Measurements from ENCODE around the gene EFNA3. TPM values are rescaled to one million over a fixed set of nuclear protein-coding genes. Genes with fewer than 3 reads are reported as not detected.

Gene EFNA3
- total RNA-seq, 3 donors from 2014 or later = 0.84 to 2.0 (median 1.1) TPM

- no peaks in the 10 kb centered on the region for H3K36me3 Mint-ChIP-seq (ENCODE audit: insufficient read depth)
- no peaks in the 10 kb centered on the region for H3K4me1 Mint-ChIP-seq (ENCODE audit: low read depth)
- ATAC-seq (no peak), DNase-seq (no peak)
- peaks cover 7% of the 10 kb centered on the region for H3K27me3 Mint-ChIP-seq (ENCODE audit: low read depth)
- H3K4me3 Mint-ChIP-seq = no peak overlapping the region
- no peaks in the 10 kb centered on the region for H3K9me3 Mint-ChIP-seq
Observed at GRCh38 chr1:155121249-155121648, 42.6 kb downstream of the EFNA3 start.

- Mint-ChIP-seq H3K27me3 (ENCODE audit: low read depth) (peaks cover 11% of the 10 kb centered on the region), H3K4me3 (no peak overlapping the region), H3K9me3 (no peaks in the 10 kb centered on the region), H3K36me3 (ENCODE audit: insufficient read depth) (no peaks in the 10 kb centered on the region), H3K4me1 (ENCODE audit: low read depth) (peaks cover 7% of the 10 kb centered on the region)
- no peak for ATAC-seq
- DNase-seq = no peak
Observed at GRCh38 chr1:155122308-155122707, 43.7 kb downstream of the EFNA3 start.

GRCh38 chr1:155123801-155124200 is 45.2 kb downstream of the EFNA3 start:
- Mint-ChIP-seq H3K9me3 (no peaks in the 10 kb centered on the region), H3K4me3 (no peak overlapping the region), H3K36me3 (ENCODE audit: insufficient read depth) (no peaks in the 10 kb centered on the region), H3K27me3 (ENCODE audit: low read depth) (peaks cover 16% of the 10 kb centered on the region), H3K4me1 (ENCODE audit: low read depth) (peaks cover 18% of the 10 kb centered on the region)
- no peak for DNase-seq
- ATAC-seq = no peak

- H3K4me1 Mint-ChIP-seq (ENCODE audit: low read depth) = peaks cover 28% of the 10 kb centered on the region
- H3K27me3 Mint-ChIP-seq (ENCODE audit: low read depth) = peaks cover 17% of the 10 kb centered on the region
- DNase-seq = no peak
- no peak overlapping the region for H3K4me3 Mint-ChIP-seq
- H3K36me3 Mint-ChIP-seq (ENCODE audit: insufficient read depth) = no peaks in the 10 kb centered on the region
- H3K9me3 Mint-ChIP-seq = no peaks in the 10 kb centered on the region
- ATAC-seq = no peak
Observed at GRCh38 chr1:155124503-155125463, 46.1 kb downstream of the EFNA3 start.

- no peaks in the 10 kb centered on the region for H3K36me3 Mint-ChIP-seq (ENCODE audit: insufficient read depth)
- DNase-seq = no peak
- H3K4me1 Mint-ChIP-seq (ENCODE audit: low read depth) = peaks cover 33% of the 10 kb centered on the region
- no peak for ATAC-seq
- no peak overlapping the region for H3K4me3 Mint-ChIP-seq
- H3K27me3 Mint-ChIP-seq (ENCODE audit: low read depth) = peaks cover 17% of the 10 kb centered on the region
- H3K9me3 Mint-ChIP-seq = no peaks in the 10 kb centered on the region
Observed at GRCh38 chr1:155125511-155125945, 46.9 kb downstream of the EFNA3 start.

GRCh38 chr1:155125946-155126555 is 47.4 kb downstream of the EFNA3 start:
- ATAC-seq = no peak

GRCh38 chr1:155126556-155127104 is 48.0 kb downstream of the EFNA3 start:
- DNase-seq (no peak), ATAC-seq (peak; percentile 74)
- Mint-ChIP-seq H3K27me3 (ENCODE audit: low read depth) (peaks cover 15% of the 10 kb centered on the region), H3K4me1 (ENCODE audit: low read depth) (peaks cover 37% of the 10 kb centered on the region), H3K9me3 (no peaks in the 10 kb centered on the region), H3K4me3 (peak overlapping the region; percentile 81), H3K36me3 (ENCODE audit: insufficient read depth) (no peaks in the 10 kb centered on the region)

More at GRCh38 chr1:155125946-155126555, 47.4 kb downstream of the EFNA3 start:
- Mint-ChIP-seq H3K9me3 (no peaks in the 10 kb centered on the region), H3K4me3 (no peak overlapping the region), H3K27me3 (ENCODE audit: low read depth) (peaks cover 17% of the 10 kb centered on the region), H3K4me1 (ENCODE audit: low read depth) (peaks cover 37% of the 10 kb centered on the region), H3K36me3 (ENCODE audit: insufficient read depth) (no peaks in the 10 kb centered on the region)
- DNase-seq = no peak

- peaks cover 37% of the 10 kb centered on the region for H3K4me1 Mint-ChIP-seq (ENCODE audit: low read depth)
- no peaks in the 10 kb centered on the region for H3K36me3 Mint-ChIP-seq (ENCODE audit: insufficient read depth)
- peak; percentile 71 to 75 for ATAC-seq
- peaks cover 15% of the 10 kb centered on the region for H3K27me3 Mint-ChIP-seq (ENCODE audit: low read depth)
- peak; percentile 32 for DNase-seq
- no peaks in the 10 kb centered on the region for H3K9me3 Mint-ChIP-seq
- peak within 1 kb of the TSS; percentile 81 for H3K4me3 Mint-ChIP-seq
Observed at GRCh38 chr1:155127105-155127966, 48.7 kb downstream of the EFNA3 start, which contains the start of gene EFNA1. EFNA1 (plus strand) TSS chr1:155127876; CDS start chr1:155127978, 102 bp downstream.

- no peaks in the 10 kb centered on the region for H3K36me3 Mint-ChIP-seq (ENCODE audit: insufficient read depth)
- peak overlapping the region; percentile 74 for H3K4me3 Mint-ChIP-seq
- no peaks in the 10 kb centered on the region for H3K9me3 Mint-ChIP-seq
- ATAC-seq (no peak), DNase-seq (no peak)
- peaks cover 37% of the 10 kb centered on the region for H3K4me1 Mint-ChIP-seq (ENCODE audit: low read depth)
- peaks cover 15% of the 10 kb centered on the region for H3K27me3 Mint-ChIP-seq (ENCODE audit: low read depth)
Observed at GRCh38 chr1:155127967-155128754, 49.5 kb downstream of the EFNA3 start.

- ATAC-seq (no peak), DNase-seq (no peak)
- peaks cover 15% of the 10 kb centered on the region for H3K27me3 Mint-ChIP-seq (ENCODE audit: low read depth)
- no peaks in the 10 kb centered on the region for H3K9me3 Mint-ChIP-seq
- peaks cover 37% of the 10 kb centered on the region for H3K4me1 Mint-ChIP-seq (ENCODE audit: low read depth)
- no peaks in the 10 kb centered on the region for H3K36me3 Mint-ChIP-seq (ENCODE audit: insufficient read depth)
- peak overlapping the region; percentile 74 for H3K4me3 Mint-ChIP-seq
Observed at GRCh38 chr1:155128755-155129473, 50.3 kb downstream of the EFNA3 start.

GRCh38 chr1:155130272-155131006 is 51.8 kb downstream of the EFNA3 start:
- Mint-ChIP-seq H3K4me1 (ENCODE audit: low read depth) (peaks cover 47% of the 10 kb centered on the region), H3K4me3 (no peak overlapping the region), H3K9me3 (no peaks in the 10 kb centered on the region), H3K36me3 (ENCODE audit: insufficient read depth) (no peaks in the 10 kb centered on the region), H3K27me3 (ENCODE audit: low read depth) (peaks cover 15% of the 10 kb centered on the region)
- DNase-seq = no peak
- no peak for ATAC-seq

GRCh38 chr1:155131285-155131684 is 52.6 kb downstream of the EFNA3 start:
- no peak overlapping the region for H3K4me3 Mint-ChIP-seq
- H3K4me1 Mint-ChIP-seq (ENCODE audit: low read depth) = peaks cover 50% of the 10 kb centered on the region
- DNase-seq (no peak), ATAC-seq (no peak)
- H3K27me3 Mint-ChIP-seq (ENCODE audit: low read depth) = peaks cover 12% of the 10 kb centered on the region
- no peaks in the 10 kb centered on the region for H3K36me3 Mint-ChIP-seq (ENCODE audit: insufficient read depth)
- no peaks in the 10 kb centered on the region for H3K9me3 Mint-ChIP-seq
